GM19324 (cell line): Measurements from ENCODE around the gene RAMP1.
"Not testable (repeated sequence)": the region's sequence is repeated elsewhere in the genome, so short reads cannot be mapped to it uniquely, and the experiment has no call there.

Source experiments
- ATAC-seq: cut with Tn5 transposase; IDR thresholded peaks from one replicate; pipeline ENCODE4 v1.9.1; 2021; ENCODE audit warnings: mild to moderate bottlenecking, moderate library complexity; ENCODE audit not compliant: unreplicated experiment, low FRiP score

RAMP1 gene

GRCh38 chr2:237940828-237941227 lies 81.4 kb downstream of the RAMP1 start:
- no peak for ATAC-seq

- ATAC-seq = no peak
Observed at GRCh38 chr2:237941239-237941638, 81.8 kb downstream of the RAMP1 start.

GRCh38 chr2:237942513-237942899 lies 83.1 kb downstream of the RAMP1 start:
- ATAC-seq = no peak

- no peak for ATAC-seq
Observed at GRCh38 chr2:237943395-237944094, 84.1 kb downstream of the RAMP1 start.

- no peak for ATAC-seq
Observed at GRCh38 chr2:237944302-237944701, 84.9 kb downstream of the RAMP1 start.

GRCh38 chr2:237946423-237946822 lies 87.0 kb downstream of the RAMP1 start:
- no peak for ATAC-seq

- not testable (repeated sequence) for ATAC-seq
Observed at GRCh38 chr2:237951354-237951753, 91.9 kb downstream of the RAMP1 start.

- no peak for ATAC-seq
Observed at GRCh38 chr2:237951878-237952277, 92.5 kb downstream of the RAMP1 start.

- ATAC-seq = no peak
Observed at GRCh38 chr2:237952851-237953250, 93.4 kb downstream of the RAMP1 start.

GRCh38 chr2:237955640-237956401 lies 96.4 kb downstream of the RAMP1 start:
- no peak for ATAC-seq

GRCh38 chr2:237956402-237956736 lies 96.9 kb downstream of the RAMP1 start:
- ATAC-seq = no peak

- no peak for ATAC-seq
Observed at GRCh38 chr2:237961637-237962036, 102.2 kb downstream of the RAMP1 start.
